ENCODE results near the gene ZNF74.
"Not testable (repeated sequence)": the region's sequence is repeated elsewhere in the genome, so short reads cannot be mapped to it uniquely, and the experiment has no call there.

DNA sequence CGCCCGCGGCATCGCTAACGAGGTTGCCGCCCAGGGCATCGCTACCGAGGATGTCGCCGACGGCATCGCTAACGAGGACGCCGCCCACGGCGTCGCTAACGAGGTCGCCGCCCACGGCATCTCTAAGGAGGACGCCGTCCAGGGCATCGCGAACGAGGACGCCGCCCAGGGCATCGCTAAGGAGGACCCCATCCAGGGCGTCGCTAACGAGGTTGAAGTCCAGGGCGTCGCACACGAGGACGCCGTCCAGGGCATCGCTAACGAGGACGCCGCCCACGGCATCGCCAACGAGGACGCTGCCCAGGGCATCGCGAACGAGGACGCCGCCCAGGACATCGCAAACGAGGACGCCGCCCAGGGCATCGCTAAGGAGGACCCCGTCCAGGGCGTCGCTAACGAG, 33.7 kb upstream of the ZNF74 start:
- TF ChIP-seq POLR2A (IDR thresholded peaks at IDR 0.05), result not testable (repeated sequence)
- TF ChIP-seq, protein P1, sequence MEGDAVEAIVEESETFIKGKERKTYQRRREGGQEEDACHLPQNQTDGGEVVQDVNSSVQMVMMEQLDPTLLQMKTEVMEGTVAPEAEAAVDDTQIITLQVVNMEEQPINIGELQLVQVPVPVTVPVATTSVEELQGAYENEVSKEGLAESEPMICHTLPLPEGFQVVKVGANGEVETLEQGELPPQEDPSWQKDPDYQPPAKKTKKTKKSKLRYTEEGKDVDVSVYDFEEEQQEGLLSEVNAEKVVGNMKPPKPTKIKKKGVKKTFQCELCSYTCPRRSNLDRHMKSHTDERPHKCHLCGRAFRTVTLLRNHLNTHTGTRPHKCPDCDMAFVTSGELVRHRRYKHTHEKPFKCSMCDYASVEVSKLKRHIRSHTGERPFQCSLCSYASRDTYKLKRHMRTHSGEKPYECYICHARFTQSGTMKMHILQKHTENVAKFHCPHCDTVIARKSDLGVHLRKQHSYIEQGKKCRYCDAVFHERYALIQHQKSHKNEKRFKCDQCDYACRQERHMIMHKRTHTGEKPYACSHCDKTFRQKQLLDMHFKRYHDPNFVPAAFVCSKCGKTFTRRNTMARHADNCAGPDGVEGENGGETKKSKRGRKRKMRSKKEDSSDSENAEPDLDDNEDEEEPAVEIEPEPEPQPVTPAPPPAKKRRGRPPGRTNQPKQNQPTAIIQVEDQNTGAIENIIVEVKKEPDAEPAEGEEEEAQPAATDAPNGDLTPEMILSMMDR (IDR thresholded peaks at IDR 0.05), result not testable (repeated sequence)
